GM19023 (cell line): Measurements from ENCODE around the gene TXNDC5.
"Not testable (repeated sequence)": the region's sequence is repeated elsewhere in the genome, so short reads cannot be mapped to it uniquely, and the experiment has no call there.

ENCODE experiments used
- ATAC-seq: cut with Tn5 transposase; IDR thresholded peaks from one replicate; pipeline ENCODE4 v1.9.1; 2021; ENCODE audit warnings: mild to moderate bottlenecking, moderate library complexity; ENCODE audit not compliant: unreplicated experiment

Gene TXNDC5

DNA sequence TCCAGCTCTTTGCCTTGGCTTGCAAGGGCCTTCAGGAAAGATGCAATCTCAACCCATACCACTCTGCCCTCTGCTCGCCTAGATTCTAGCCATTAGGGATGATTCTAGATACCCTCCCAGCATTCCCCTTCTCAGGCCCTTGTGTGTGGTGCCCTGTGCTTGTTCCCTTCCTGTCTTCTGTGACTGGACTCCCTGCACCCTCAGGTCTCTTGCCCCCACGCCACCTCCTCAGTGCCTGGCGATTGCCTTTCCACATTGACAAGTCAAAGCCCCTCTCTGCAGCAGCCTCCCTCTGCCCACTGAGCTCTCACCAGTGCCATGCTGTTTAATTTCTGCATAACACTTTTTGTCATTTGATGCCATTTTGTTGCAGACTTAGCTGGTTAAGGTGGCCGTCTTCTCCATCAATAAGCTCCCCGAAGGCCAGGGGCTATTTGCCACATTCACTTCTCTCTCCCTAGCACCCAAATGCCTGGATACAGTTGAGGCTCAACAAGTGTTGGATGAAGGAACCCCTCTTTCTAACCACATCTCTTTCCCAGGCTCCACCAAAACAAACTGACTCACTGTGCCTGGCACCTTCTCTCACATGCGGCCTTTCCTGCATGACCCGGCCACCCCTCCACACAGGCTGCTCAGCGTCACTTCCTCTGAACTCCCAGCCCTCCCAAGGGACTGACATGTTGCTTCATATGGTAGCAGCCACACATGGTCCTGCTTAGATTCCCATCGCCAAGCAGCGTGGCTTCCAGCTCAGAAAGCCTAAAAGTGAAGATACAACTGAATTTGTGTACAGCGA is 4.6 kb upstream of the TXNDC5 start:
- no peak for ATAC-seq

DNA sequence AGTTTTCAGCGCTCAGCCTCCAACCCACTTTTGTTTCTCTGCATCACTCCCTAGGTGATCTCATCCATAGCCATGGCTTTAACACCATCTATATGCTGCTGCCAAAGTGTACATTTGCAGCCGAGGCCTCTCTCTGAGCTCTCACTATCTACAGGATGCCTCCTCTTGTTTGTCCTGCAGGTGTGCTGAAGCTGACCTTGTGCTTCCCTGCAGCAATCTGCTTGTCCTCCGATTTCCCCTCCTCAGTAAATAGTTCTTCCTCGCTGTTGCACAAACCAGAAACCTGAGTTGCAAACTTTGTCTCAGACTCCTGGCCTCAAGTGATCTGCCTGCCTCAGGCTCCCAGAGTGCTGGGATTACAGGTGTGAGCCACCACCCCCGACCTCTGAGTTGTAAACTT is 3.7 kb upstream of the TXNDC5 start:
- ATAC-seq = no peak

DNA sequence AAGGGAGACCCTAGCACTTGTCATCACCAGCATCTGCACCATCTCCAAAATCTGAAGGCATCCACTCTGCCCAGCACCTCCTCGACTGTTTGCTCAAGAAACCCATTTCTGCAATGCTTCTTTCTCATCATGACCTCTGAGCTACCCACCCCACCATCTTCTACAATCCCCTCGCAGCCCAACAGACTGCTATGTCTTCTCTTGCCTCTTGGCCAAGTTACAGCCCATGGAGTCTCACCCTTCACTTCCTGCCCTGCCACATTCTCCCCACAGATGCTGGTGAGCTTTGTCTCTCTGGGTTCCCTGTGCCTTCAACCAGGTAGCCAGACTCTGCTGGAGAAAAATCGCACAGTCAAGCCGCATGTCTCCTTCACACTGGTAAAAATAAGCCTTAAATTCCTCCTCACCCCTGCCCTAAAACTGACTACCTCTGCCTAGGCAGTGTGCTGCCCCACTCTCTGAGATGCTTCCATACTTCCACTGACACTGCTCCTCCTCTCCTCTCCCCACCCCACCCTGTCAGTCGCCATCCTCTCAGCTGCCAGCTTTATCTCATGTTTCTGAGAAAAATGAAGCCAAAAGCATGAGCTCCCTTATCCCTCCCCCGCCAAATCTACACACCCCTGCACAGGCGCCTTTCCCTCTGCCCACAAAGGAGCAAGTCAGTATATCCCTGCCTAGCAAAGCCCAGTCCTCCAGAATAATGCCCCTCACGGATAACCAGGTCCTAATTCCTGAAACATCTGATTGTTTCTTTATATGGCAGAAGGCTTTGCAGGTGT is 2.3 kb upstream of the TXNDC5 start:
- ATAC-seq = no peak

DNA sequence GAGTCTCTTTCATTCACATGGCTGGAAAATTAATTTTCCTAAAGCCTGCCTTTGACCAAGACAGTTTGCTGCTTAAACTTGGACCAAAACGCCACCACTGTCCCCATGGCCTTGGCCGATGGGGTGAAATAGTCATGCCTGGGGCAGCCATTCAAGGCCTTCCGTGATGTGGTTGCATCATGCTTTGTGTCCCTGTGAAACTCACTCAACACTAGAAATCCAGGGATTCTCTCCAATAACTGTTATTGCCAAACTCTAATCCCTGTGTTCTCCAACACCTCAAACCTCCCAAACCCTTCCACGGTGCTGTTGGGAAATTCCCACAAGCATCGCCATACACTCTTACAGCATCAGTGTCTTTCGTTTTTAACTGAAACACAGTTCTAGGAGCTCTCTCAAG is 1.4 kb upstream of the TXNDC5 start:
- ATAC-seq = no peak

DNA sequence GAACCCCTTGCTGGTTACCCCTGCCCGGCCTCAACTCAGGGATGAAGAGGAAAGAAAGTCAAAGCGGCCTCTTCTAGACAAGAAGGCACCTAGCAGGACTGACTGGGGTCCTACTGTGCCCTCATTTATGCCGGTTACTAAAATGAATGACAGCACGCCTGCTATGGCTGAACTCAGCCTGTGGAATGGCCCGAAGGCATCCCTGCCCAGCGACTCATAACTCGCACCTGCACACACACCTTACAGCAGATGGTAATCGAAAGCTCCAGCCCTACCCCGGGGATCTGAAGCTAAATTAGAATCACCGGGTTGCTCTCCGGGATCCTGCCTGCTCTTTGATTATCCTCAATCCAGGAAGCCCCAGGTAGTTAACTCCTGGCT is 747 bp upstream of the TXNDC5 start:
- ATAC-seq = no peak

DNA sequence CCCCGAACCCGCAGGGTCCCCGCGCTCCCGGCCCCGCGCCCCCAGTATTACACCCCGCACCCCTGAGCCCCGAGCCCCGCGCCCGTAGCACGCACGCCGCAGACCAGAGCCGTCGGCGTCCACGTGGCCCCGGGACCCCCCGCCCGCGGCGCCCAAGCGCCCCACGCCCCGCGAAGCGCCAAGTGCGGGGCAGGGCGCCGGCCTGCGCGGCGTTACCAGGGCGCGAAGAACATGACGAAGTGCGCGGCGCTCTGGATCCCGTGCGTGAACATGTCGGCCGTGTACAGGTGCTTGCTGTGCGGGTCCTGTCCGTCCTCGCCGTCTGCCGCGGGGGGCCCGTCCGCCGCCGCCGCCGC is 312 bp downstream of the TXNDC5 start:
- ATAC-seq = peak; percentile 20

DNA sequence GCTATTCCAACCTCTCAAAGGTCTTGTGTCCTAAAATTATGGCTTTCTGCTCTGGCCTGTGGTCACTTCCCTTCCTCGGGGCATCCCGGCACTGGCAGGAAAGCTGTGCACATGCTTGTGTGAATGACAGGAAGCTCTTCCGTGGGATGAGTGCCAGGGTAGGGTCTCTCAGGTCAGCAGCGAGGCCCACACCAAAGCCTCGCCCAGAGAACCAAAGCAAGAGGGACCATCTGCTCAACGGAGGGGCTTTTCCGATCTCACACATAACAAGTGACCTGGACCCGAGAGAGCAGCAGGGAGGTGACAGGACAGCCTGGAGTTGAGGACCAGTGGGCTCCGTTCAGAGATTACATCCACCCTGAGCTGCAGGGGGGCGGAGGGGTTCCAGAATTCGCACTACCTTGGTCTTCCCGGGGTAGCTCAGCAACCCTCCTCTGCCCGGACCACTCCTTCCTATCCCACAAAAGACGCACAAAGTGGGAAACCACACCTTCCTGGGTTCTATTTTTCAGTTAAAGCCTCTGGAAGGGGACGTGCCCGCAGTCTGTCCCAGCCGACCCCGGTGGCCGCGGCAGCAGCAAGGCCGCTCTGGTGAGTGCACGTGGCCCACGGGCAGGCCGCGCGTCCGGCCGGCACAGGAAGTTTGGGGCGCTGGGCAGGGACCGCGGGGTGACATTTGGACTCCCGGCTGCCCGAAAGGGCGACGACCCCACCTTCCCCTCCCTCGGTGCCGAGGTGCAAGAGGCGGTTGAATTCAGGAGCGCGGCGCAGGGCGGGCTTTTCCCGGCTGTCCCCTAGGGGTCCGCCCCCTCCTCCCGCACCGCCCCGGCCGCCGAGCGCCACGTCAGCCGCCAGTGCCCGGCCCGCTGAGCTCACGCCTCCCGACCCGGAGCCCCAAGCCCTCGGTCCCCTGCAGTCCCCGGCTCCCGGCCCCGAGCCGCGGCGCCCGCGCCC is 988 bp downstream of the TXNDC5 start:
- peak; percentile 34 for ATAC-seq

DNA sequence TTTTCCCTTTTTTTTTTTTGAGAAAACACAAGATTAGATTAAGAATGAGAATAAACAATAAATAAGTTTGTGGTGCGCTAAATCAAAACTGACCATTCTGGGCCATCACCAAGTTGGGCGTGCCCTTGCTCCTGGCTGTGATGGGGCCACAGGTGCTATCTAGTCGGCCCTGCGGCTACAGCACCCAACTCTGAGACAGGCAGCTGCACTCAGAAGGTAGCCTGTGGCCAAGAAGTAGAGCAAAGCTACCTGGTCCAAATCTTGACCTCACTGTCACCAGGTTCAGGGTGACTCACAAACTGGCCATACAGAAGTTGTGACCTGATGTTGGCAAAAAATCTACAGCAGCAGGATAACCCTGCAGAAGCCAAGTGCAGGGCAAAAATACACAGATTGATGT is 3.4 kb downstream of the TXNDC5 start:
- no peak for ATAC-seq

DNA sequence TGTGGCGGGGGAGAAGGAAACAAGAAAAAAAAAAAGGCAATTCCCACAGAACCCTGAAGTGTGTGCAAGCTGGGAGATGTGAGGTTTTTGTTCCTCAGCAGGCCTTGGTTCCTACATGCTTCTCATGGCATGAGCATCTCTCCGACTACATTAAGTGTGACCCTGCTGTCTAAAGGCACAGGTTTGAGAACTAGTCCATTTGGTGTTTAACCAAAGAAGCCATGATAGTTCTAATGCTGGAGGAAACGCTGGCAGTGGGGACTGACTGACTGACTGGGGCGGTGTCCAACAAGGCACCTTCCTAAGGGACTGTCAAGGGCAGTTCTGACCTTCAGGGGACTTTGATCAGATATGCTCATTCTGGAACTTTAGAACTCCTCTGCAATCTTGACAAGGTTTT is 3.8 kb downstream of the TXNDC5 start:
- ATAC-seq = no peak

DNA sequence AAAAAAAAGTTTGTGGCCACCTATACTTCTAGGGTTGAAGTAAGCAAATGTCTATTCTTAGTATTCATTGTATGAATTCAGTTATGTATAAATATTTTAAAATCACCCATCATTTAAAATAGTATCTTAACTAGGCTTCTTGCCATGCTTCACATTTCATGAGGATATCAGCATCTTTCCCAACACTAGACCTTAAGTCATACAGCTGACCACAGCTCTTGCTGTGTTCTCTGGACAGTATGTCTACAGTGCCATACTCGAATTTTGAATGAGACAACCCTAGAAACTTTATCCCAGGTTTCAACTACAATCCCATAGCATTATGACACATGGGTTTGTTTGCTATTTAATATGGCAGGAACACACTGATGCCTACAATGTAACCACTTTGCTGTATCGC is 5.2 kb downstream of the TXNDC5 start:
- no peak for ATAC-seq

DNA sequence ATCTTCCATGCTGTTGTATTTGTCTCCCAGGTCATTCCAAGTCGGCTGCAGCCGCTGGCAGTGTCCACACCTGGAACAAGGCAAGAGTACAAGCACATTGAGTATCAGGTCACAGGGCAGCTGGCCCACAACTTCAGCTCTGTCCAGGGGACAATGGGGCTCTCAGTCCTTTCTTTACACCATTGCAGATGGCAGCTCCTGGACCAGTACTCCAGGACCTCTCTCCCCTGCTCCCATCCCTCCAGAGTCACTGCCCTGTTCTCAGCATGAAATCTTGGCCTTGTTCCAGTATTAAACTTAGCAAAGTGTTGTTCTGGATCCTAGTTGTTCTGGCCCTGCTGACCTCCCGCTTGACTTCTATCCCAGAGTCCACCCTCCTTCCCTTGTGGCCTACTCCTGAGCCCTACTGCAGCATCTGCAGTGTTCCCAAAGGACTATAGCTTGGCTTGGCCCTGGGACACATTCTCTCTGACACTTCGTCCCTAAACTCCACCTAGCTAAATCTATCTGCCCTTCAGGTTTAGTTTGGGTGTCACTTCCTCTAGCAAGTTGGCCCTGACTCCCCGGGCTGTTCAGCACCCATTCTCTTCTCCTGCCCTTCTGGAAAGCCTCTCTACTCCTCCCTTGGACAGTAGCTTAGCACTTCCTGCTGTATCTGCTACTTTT is 5.8 kb downstream of the TXNDC5 start:
- ATAC-seq = no peak

DNA sequence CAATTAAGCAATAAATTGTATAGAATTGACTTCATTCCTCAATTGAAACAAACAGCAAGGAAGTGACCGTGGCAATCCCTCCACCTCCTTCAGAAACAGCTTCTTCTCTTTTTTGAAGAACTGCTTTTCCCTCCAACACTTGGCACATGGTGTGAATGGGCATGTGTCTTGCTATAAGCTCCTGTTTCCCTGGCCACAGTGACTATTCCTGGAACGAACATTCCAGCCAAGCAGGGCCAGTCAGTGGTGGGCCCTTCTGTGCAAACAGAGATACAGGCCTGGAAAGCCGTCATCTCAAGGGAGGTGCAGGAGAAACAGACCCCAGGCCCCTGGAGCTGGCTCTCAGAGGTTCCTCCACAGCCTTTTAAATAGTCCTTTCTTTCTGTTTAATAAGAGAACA is 6.9 kb downstream of the TXNDC5 start:
- no peak for ATAC-seq

DNA sequence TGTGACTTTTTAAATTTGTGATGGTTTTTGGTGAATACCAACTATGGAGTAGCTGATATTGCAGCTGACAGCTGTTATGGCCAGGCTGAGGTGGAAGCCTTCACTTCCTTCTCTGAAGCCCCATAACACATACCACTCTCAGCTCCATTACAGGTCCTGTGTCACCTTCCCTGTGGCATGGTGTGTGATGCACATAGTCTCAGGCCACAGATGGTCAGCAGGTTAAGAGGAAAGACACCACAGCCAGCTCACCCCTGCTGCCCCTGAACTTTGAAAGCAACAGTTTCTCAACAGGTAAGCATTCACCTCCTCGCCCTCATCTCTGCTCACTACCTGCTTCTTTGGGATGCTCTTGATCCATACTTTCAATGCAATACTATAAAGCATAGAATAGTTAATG is 7.7 kb downstream of the TXNDC5 start:
- ATAC-seq = no peak

DNA sequence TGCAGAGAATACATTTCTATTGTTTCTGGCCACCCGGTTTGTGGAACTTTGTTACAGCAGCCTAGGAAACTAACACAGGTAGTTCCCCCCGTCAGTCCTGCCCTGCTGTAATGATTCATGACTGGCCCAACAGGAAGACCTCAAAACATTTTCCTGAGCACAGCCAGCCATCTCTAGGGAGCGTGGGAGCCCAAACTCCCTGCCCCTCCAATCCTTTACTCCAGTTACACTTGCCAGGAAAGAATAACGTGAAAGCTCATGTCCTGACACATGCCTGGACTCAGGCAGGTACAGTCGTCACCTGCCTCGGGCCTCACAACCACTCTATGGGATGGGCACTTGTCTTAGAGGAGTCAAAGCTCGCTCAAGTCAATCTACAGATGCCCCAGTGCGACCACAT is 8.4 kb downstream of the TXNDC5 start:
- ATAC-seq = no peak

DNA sequence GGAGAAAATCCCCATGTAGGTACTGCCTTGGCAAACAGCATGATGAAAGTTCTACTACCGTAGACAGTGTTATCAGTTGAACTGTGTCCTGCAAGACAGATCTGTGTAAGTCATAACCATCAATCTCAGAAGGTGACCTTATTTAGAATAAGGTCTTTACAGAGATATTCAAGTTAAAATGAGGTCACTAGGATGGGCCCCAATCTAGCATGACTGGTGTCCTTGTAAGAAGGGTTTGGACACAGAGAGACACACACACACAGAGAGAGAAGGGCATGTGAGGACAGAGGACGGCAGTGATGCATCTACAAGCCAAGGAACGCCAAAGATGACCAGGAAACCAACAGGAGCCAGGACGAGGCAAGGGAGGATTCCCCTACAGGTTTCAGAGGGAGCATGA is 8.8 kb downstream of the TXNDC5 start:
- no peak for ATAC-seq

DNA sequence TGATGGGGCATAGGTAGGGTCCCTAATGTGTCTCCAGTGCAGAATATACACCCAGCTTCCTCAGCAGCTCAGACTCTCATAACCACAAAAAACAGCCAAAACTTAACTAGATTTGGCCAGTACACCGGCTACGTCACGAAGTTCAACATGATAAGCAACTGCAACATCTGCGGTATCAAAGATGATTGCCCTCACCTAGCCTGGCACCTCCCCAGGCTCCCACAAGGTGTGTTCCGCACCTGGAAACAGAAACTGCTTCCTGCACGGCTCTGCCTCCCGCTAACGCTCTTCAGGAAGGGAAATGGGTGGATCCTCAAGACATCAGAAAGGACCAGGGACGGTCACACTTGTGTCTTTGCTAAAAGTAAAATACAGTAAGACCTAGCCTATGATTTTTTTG is 9.5 kb downstream of the TXNDC5 start:
- ATAC-seq = no peak

DNA sequence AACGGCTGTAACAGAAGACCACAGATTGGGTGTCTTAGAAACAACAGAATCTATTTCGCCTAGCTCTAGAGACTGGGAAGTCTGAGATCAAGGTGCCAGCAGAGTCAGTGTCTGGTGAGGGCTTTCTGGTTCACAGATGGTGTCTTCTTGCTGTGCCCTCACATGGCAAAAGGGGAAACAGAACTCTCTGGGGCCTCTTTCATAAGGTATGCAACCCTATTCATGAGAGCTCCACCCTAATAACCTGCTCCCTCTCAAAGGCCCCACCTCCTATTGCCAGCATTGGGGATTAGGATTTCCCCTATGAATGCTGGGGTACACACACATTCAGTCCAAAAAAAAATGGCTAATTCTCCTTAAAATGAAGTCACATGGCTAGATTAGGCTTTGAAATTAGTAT is 10.0 kb downstream of the TXNDC5 start:
- no peak for ATAC-seq

DNA sequence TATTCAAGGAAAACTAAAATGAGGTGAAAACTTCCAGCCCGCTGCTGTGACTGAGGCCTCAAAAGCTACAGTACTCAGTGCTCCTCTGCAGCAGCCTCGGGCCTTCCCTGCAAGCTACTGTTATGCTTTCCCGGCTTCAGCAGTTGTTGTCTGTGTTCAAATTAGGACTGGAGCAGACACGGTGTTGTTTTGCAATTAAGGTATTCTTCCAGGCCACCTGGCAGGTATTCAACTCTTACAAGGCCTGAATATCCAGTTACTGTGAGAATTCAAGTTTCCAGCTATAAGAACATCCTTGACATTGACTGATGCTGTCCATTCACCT is 10.7 kb downstream of the TXNDC5 start:
- no peak for ATAC-seq

DNA sequence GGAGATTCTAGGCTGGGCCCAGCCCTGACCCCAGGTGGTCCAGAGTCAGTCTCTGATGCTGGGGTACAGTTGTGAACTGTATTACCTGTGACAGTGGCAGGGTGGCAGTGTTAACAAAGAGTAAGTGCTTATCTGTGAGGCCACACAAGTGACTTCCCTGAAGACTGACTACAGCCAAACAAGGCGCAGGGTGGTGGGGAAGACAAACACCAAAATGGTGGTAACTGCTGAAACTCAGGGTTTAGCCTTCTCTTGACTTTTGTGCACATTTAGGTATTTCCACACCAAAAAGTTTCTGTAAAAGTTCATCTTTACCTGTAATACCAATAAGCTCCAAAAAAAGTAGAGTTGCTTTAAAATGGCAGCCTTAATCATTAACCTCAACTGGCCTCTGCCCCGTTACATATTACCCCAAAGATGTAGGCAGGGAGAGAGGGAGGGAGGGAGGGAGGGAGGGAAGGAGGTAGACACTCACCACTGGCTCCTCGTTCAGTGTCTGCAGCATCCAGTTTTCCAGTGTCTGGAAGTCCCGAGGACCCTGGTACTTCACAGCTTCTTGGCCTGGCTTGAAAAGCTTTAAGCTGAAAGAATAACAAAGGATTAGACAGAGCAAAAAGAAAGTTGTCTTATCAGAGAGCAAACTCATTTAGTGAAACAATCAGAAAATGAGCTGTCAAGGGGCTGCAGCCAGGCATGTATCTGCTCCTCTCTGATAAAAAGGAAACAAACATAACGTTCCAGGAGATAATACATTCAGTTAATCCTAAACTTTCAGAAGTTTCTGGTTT is 11.3 kb downstream of the TXNDC5 start:
- ATAC-seq = no peak

DNA sequence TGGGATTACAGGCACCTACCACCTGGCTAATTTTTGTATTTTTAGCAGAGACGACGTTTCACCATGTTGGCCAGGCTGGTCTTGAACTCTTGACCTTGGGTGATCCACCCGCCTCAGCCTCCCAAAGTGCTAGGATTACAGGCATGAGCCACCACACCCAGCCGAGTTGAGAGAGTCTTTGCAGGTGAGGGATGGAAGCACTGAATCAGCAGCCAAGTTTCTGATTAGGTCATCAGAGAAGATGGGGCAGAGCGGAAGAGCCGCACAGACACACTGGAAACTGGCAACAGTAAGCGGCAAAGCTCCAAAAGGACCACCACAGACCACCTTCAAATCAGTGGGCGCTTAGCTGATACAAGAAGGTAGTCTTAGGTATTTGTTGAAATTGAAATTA is 12.4 kb downstream of the TXNDC5 start:
- not testable (repeated sequence) for ATAC-seq
